22Rv1 (cell line): ENCODE results near the gene FARS2.
"Not testable (repeated sequence)": the region's sequence is repeated elsewhere in the genome, so short reads cannot be mapped to it uniquely, and the experiment has no call there.

ENCODE experiments used
- ZFX ChIP-seq: fragments of 450-650 bp; IDR thresholded peaks from 2 replicates; pipeline ENCODE4 v1.6.1; 2017; ENCODE audit warnings: antibody characterized with exemption, borderline replicate concordance
- TF ChIP-seq, protein P1 (sequence below): fragments of 450-650 bp; IDR thresholded peaks from 2 replicates; pipeline ENCODE4 v1.5.1; 2017; ENCODE audit warnings: mild to moderate bottlenecking

DNA sequence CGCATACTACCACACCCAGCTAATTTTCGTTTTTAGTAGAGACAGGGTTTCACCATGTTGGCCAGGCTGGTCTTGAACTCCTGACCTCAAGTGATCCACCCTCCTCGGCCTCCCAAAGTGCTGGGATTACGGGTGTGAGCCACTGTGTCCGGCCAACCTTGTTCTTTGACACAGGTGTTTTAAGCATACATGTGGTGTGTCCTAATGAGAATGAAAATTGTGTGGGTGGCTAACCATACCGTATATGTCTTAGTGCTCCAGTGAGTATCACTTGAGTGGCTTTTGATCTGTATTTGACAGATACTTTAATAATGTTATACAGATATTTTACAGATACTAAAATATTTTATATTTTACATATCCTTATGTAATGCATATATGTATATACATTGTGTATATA, 395.4 kb downstream of the FARS2 start:
- TF ChIP-seq, protein P1, sequence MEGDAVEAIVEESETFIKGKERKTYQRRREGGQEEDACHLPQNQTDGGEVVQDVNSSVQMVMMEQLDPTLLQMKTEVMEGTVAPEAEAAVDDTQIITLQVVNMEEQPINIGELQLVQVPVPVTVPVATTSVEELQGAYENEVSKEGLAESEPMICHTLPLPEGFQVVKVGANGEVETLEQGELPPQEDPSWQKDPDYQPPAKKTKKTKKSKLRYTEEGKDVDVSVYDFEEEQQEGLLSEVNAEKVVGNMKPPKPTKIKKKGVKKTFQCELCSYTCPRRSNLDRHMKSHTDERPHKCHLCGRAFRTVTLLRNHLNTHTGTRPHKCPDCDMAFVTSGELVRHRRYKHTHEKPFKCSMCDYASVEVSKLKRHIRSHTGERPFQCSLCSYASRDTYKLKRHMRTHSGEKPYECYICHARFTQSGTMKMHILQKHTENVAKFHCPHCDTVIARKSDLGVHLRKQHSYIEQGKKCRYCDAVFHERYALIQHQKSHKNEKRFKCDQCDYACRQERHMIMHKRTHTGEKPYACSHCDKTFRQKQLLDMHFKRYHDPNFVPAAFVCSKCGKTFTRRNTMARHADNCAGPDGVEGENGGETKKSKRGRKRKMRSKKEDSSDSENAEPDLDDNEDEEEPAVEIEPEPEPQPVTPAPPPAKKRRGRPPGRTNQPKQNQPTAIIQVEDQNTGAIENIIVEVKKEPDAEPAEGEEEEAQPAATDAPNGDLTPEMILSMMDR = not testable (repeated sequence)
- not testable (repeated sequence) for TF ChIP-seq ZFX
